Left forelimb (tissue), 1 donor: ENCODE data around the gene RNF115.

Experiments used
- DNase-seq: peaks from one replicate; pipeline ENCODE4 v3.0.0-alpha.2; 2018; ENCODE audit warnings: low spot score

RNF115 gene

GRCh38 chr1:145701306-145701862 lies 122.5 kb downstream of the RNF115 start:
- DNase-seq, result no peak

- DNase-seq, result no peak
Observed at GRCh38 chr1:145696630-145696960, 127.3 kb downstream of the RNF115 start.

GRCh38 chr1:145695821-145696629 lies 127.9 kb downstream of the RNF115 start:
- no peak for DNase-seq

- no peak for DNase-seq
Observed at GRCh38 chr1:145692785-145693443, 131.0 kb downstream of the RNF115 start.

GRCh38 chr1:145690587-145691558 lies 133.0 kb downstream of the RNF115 start:
- DNase-seq, result no peak

- DNase-seq, result no peak
Observed at GRCh38 chr1:145689922-145690321, 134.0 kb downstream of the RNF115 start.

GRCh38 chr1:145688924-145689323 lies 135.0 kb downstream of the RNF115 start:
- no peak for DNase-seq
